H1 (cell line): ENCODE measurements around the gene THAP4.

Experiments used
- MAX ChIP-seq: IDR thresholded peaks from 2 replicates; pipeline ENCODE4 v1.6.1; 2012; ENCODE audit warnings: inconsistent platforms
- SP1 ChIP-seq: IDR thresholded peaks from 2 replicates; pipeline ENCODE4 v1.6.1; 2011; ENCODE audit warnings: low read depth, low read length
- TAF1 ChIP-seq: IDR thresholded peaks from 2 replicates; pipeline ENCODE4 v1.6.1; 2011; ENCODE audit warnings: mild to moderate bottlenecking, low read depth, low read length
- TF ChIP-seq, protein P1 (sequence below), 3 experiments: IDR thresholded peaks; 1 replicate in 2 of 3; 2 replicates in 1 of 3; pipeline versions ENCODE4 v1.5.1 to v1.6.1; 2011; ENCODE audit warnings: low read length in 3 of 3, mild to moderate bottlenecking in 3 of 3, inconsistent platforms in 2 of 3, low read depth in 1 of 3, moderate library complexity in 1 of 3; ENCODE audit not compliant: insufficient read depth in 1 of 3; ENCODE audit errors: control extremely low read depth in 1 of 3
- TF ChIP-seq, protein P2 (sequence below): IDR thresholded peaks from 2 replicates; pipeline ENCODE4 v1.6.1; 2011; ENCODE audit warnings: low read length, improper control_type of control experiment

DNA sequence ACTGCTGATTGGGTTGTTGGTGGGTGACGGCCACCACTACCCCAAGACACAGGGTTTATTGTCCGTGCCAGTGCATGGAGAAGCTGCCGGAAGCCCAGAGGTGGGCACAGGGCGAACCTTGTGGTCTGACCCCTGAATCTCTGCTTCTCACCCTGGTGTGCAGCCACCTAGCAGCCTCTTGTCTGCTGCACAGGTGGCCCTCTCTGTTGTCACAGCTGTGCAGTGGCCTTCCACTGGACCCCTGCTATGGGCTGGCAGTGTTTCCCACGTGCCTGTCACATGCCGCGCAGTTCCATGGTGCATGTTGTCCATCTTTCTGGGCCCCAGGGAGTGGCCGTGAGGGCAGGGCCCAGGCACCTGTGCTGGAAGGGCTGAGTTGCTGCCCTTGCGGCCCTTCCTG, 15.8 kb upstream of the THAP4 start:
- TF ChIP-seq, protein P1, sequence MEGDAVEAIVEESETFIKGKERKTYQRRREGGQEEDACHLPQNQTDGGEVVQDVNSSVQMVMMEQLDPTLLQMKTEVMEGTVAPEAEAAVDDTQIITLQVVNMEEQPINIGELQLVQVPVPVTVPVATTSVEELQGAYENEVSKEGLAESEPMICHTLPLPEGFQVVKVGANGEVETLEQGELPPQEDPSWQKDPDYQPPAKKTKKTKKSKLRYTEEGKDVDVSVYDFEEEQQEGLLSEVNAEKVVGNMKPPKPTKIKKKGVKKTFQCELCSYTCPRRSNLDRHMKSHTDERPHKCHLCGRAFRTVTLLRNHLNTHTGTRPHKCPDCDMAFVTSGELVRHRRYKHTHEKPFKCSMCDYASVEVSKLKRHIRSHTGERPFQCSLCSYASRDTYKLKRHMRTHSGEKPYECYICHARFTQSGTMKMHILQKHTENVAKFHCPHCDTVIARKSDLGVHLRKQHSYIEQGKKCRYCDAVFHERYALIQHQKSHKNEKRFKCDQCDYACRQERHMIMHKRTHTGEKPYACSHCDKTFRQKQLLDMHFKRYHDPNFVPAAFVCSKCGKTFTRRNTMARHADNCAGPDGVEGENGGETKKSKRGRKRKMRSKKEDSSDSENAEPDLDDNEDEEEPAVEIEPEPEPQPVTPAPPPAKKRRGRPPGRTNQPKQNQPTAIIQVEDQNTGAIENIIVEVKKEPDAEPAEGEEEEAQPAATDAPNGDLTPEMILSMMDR (IDR thresholded peaks at IDR 0.05; ENCODE audit: control extremely low read depth in 1 of 3, insufficient read depth in 1 of 3, low read depth in 1 of 3, low read length in 3 of 3) = no peak
- TF ChIP-seq, protein P2, sequence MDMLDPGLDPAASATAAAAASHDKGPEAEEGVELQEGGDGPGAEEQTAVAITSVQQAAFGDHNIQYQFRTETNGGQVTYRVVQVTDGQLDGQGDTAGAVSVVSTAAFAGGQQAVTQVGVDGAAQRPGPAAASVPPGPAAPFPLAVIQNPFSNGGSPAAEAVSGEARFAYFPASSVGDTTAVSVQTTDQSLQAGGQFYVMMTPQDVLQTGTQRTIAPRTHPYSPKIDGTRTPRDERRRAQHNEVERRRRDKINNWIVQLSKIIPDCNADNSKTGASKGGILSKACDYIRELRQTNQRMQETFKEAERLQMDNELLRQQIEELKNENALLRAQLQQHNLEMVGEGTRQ = no peak
- TF ChIP-seq SP1 = no peak
- TF ChIP-seq MAX = no peak
- no peak for TF ChIP-seq TAF1
